Measurements from ENCODE around the gene ZNF614. TPM values are rescaled to one million over a fixed set of nuclear protein-coding genes. Genes with fewer than 3 reads are reported as not detected.
A peak's percentile ranks its signal among the peaks of the same experiment; 100 is the strongest.

Gene ZNF614
- polyA plus RNA-seq, 1 experiment, result 7.2 TPM

- no peak for TF ChIP-seq CTCF (IDR thresholded peaks at IDR 0.05; ENCODE audit: low read depth, low read length)
- no peak for DNase-seq (ENCODE audit: low read depth, low spot score)
- H3K9me3 ChIP-seq (ENCODE audit: control insufficient read depth, insufficient read depth, low read length), result peaks cover 36% of the 10 kb centered on the region
- no peak overlapping the region for H3K27ac ChIP-seq (ENCODE audit: low read depth, low read length)
- CTCF ChIA-PET, result no interaction called here
- no peaks in the 10 kb centered on the region for H3K27me3 ChIP-seq (ENCODE audit: control insufficient read depth, insufficient read depth, low read length)
- POLR2A ChIA-PET, result no interaction called here
- H3K4me3 ChIP-seq (ENCODE audit: low read depth, low read length), result no peak overlapping the region
These were observed 6.0 kb downstream of the ZNF614 start for GRCh38 chr19:52022193-52022592.

GRCh38 chr19:52020506-52020905 lies 7.7 kb downstream of the ZNF614 start:
- ChIA-PET POLR2A (no interaction called here), CTCF (no interaction called here)
- no peak for DNase-seq (ENCODE audit: low read depth, low spot score)
- H3K9me3 ChIP-seq (ENCODE audit: control insufficient read depth, insufficient read depth, low read length), result peaks cover 37% of the 10 kb centered on the region
- TF ChIP-seq CTCF (IDR thresholded peaks at IDR 0.05; ENCODE audit: low read depth, low read length), result no peak
- no peak overlapping the region for H3K27ac ChIP-seq (ENCODE audit: low read depth, low read length)
- no peaks in the 10 kb centered on the region for H3K27me3 ChIP-seq (ENCODE audit: control insufficient read depth, insufficient read depth, low read length)
- no peak overlapping the region for H3K4me3 ChIP-seq (ENCODE audit: low read depth, low read length)

GRCh38 chr19:52010674-52011073 lies 17.5 kb downstream of the ZNF614 start:
- Histone ChIP-seq H3K27me3 (ENCODE audit: control insufficient read depth, insufficient read depth, low read length) (no peaks in the 10 kb centered on the region), H3K27ac (ENCODE audit: low read depth, low read length) (no peak overlapping the region), H3K9me3 (ENCODE audit: control insufficient read depth, insufficient read depth, low read length) (peaks cover 19% of the 10 kb centered on the region), H3K4me3 (ENCODE audit: low read depth, low read length) (no peak overlapping the region)
- ChIA-PET POLR2A (no interaction called here), CTCF (no interaction called here)
- DNase-seq (ENCODE audit: low read depth, low spot score), result no peak
- no peak for TF ChIP-seq CTCF (IDR thresholded peaks at IDR 0.05; ENCODE audit: low read depth, low read length)

- peaks cover 19% of the 10 kb centered on the region for H3K9me3 ChIP-seq (ENCODE audit: control insufficient read depth, insufficient read depth, low read length)
- DNase-seq (ENCODE audit: low read depth, low spot score), result peak; percentile 52
- TF ChIP-seq CTCF (IDR thresholded peaks at IDR 0.05; ENCODE audit: low read depth, low read length), result no peak
- peak within 1 kb of the TSS; percentile 4 for H3K27ac ChIP-seq (ENCODE audit: low read depth, low read length)
- ChIA-PET CTCF (no interaction called here), POLR2A (no interaction called here)
- H3K27me3 ChIP-seq (ENCODE audit: control insufficient read depth, insufficient read depth, low read length), result no peaks in the 10 kb centered on the region
- H3K4me3 ChIP-seq (ENCODE audit: low read depth, low read length), result peak within 1 kb of the TSS; percentile 93
These were observed 20.2 kb downstream of the ZNF614 start, which contains the start of gene ZNF615 for GRCh38 chr19:52007806-52008557. Gene ZNF615 (minus strand): TSS chr19:52008211. CDS start chr19:52003711, 4,500 bp downstream.

GRCh38 chr19:52007451-52007805 lies 20.8 kb downstream of the ZNF614 start:
- no peak for TF ChIP-seq CTCF (IDR thresholded peaks at IDR 0.05; ENCODE audit: low read depth, low read length)
- peak overlapping the region; percentile 93 for H3K4me3 ChIP-seq (ENCODE audit: low read depth, low read length)
- POLR2A ChIA-PET, result no interaction called here
- DNase-seq (ENCODE audit: low read depth, low spot score), result no peak
- no peak overlapping the region for H3K27ac ChIP-seq (ENCODE audit: low read depth, low read length)
- H3K27me3 ChIP-seq (ENCODE audit: control insufficient read depth, insufficient read depth, low read length), result no peaks in the 10 kb centered on the region
- CTCF ChIA-PET, result no interaction called here
- peaks cover 18% of the 10 kb centered on the region for H3K9me3 ChIP-seq (ENCODE audit: control insufficient read depth, insufficient read depth, low read length)

All from AG04450 (cell line).